Neural crest cell (in vitro differentiated cells): Measurements from ENCODE around the gene BSND. TPM values are rescaled to one million over a fixed set of nuclear protein-coding genes. Genes with fewer than 3 reads are reported as not detected.

Source experiments
- DNase-seq: peaks from one replicate; pipeline ENCODE4 v3.0.0; 2021; ENCODE audit warnings: low read depth, mixed read lengths, low spot score
- H3K27ac Mint-ChIP-seq: one replicate; pipeline ENCODE4 v1.8.0; 2021; ENCODE audit warnings: mild to moderate bottlenecking, mixed read lengths; ENCODE audit not compliant: unreplicated experiment
- H3K27me3 Mint-ChIP-seq: 2 replicates; pipeline ENCODE4 v1.8.0; 2021; ENCODE audit warnings: low read depth, mild to moderate bottlenecking, mixed read lengths
- H3K36me3 Mint-ChIP-seq: 2 replicates; pipeline ENCODE4 v1.8.0; 2021; ENCODE audit warnings: low read depth, mild to moderate bottlenecking, mixed read lengths
- H3K4me1 Mint-ChIP-seq: 2 replicates; pipeline ENCODE4 v1.8.0; 2021; ENCODE audit warnings: mixed read lengths
- H3K4me3 Mint-ChIP-seq: one replicate; pipeline ENCODE4 v1.8.0; 2021; ENCODE audit warnings: mild to moderate bottlenecking, mixed read lengths
- H3K9me3 Mint-ChIP-seq: 2 replicates; pipeline ENCODE4 v1.8.0; 2021; ENCODE audit warnings: mixed read lengths
- CTCF ChIP-seq: fragments of 200-600 bp; sonication (generic); conservative IDR thresholded peaks from 2 replicates; pipeline ENCODE4 v1.5.0; 2021; ENCODE audit warnings: antibody characterized with exemption, mild to moderate bottlenecking
- total RNA-seq: library from RNA; stranded (reverse); gene quantifications from 2 replicates; pipeline ENCODE4 v1.2.1, GENCODE V29; 2021

The BSND gene
- total RNA-seq, 1 donor from 2014 or later, result not detected

GRCh38 chr1:54952950-54953718 is 45.6 kb upstream of the BSND start:
- Mint-ChIP-seq H3K36me3 (peaks cover 3% of the 10 kb centered on the region), H3K27ac (no peak overlapping the region), H3K4me1 (peaks cover 12% of the 10 kb centered on the region), H3K4me3 (no peak overlapping the region), H3K27me3 (no peaks in the 10 kb centered on the region), H3K9me3 (peaks cover 14% of the 10 kb centered on the region)
- no peak for DNase-seq
- no peak for TF ChIP-seq CTCF

DNA sequence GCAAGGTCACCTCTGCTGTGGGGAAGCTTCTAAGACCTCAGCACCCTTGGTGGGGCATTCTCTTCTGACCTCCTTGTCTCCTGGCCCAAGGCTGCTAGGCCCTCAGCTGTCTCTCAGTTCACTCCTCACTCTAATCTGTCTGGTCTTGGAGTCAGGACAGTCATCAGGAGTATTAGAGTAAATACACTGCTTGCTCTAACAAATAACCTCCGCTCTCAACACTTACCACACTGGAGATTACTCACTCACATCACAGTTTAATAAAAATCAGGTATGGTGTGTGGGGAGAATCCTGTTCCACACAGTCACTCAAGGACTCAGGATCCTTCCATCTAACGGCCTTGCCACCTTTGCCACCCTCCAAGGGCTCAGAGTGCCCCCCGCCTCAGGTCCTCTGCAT is 44.9 kb upstream of the BSND start:
- no peak overlapping the region for H3K27ac Mint-ChIP-seq
- DNase-seq, result no peak
- H3K36me3 Mint-ChIP-seq, result peaks cover 3% of the 10 kb centered on the region
- no peaks in the 10 kb centered on the region for H3K27me3 Mint-ChIP-seq
- TF ChIP-seq CTCF, result no peak
- H3K4me3 Mint-ChIP-seq, result no peak overlapping the region
- H3K4me1 Mint-ChIP-seq, result peaks cover 12% of the 10 kb centered on the region
- H3K9me3 Mint-ChIP-seq, result peaks cover 15% of the 10 kb centered on the region

DNA sequence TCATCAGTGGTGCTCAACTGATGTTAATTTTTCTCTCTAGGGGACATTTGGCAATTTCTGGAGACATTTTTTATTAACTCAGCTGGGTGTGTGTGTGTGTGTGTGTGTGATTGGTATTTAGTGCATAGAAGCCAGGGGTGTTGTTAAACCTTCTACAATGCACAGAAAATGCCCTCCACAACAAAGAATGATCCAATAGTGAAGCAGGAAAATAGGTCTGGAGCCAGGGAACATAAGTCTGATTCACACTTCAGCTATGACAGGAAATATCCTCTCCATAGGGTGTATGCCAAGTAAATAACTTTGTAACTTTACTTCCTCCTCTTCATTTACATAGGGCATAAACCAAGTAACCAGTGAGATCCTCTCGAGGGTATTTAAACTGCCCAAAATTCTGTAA is 43.4 kb upstream of the BSND start:
- DNase-seq, result no peak
- TF ChIP-seq CTCF, result no peak
- peaks cover 15% of the 10 kb centered on the region for H3K9me3 Mint-ChIP-seq
- no peaks in the 10 kb centered on the region for H3K27me3 Mint-ChIP-seq
- H3K4me1 Mint-ChIP-seq, result peaks cover 6% of the 10 kb centered on the region
- H3K36me3 Mint-ChIP-seq, result peaks cover 3% of the 10 kb centered on the region
- H3K27ac Mint-ChIP-seq, result no peak overlapping the region
- no peak overlapping the region for H3K4me3 Mint-ChIP-seq

DNA sequence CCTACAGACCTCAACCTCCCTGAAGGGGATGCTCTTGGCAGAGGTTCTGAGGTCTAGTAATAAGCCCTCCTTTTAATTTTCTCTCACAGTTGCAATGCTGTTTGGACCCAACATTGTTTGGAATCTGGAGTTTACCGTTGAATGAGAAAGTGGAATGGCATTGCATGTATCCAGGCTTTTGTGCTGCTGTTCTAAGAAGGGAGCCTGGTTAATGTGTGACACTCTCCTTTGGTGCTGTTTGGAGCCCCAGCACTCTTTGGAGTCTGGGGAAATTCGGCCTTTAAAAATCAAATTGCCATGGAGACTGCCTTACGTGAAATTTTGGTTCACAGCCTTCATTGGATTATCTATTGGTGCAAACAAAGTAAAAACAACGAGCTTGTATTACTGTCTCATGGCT is 42.0 kb upstream of the BSND start:
- H3K4me1 Mint-ChIP-seq, result no peaks in the 10 kb centered on the region
- no peaks in the 10 kb centered on the region for H3K27me3 Mint-ChIP-seq
- H3K27ac Mint-ChIP-seq, result no peak overlapping the region
- no peak overlapping the region for H3K4me3 Mint-ChIP-seq
- peaks cover 15% of the 10 kb centered on the region for H3K9me3 Mint-ChIP-seq
- peaks cover 3% of the 10 kb centered on the region for H3K36me3 Mint-ChIP-seq
- no peak for TF ChIP-seq CTCF
- no peak for DNase-seq

GRCh38 chr1:54959241-54959640 is 39.5 kb upstream of the BSND start:
- no peak for DNase-seq
- Mint-ChIP-seq H3K27me3 (peaks cover 4% of the 10 kb centered on the region), H3K36me3 (peaks cover 2% of the 10 kb centered on the region), H3K9me3 (peaks cover 14% of the 10 kb centered on the region), H3K4me1 (no peaks in the 10 kb centered on the region), H3K27ac (no peak overlapping the region), H3K4me3 (no peak overlapping the region)
- no peak for TF ChIP-seq CTCF
